G401.6 (cell line): ENCODE results near the gene DRICH1.
"Not testable (repeated sequence)": the region's sequence is repeated elsewhere in the genome, so short reads cannot be mapped to it uniquely, and the experiment has no call there.

ENCODE experiments used
- FAIRE-seq: peaks from 2 replicates; lab custom pipeline; 2012; peaks lifted over from hg19 to GRCh38; lab: Jason Lieb, UNC

The DRICH1 gene, protein sequence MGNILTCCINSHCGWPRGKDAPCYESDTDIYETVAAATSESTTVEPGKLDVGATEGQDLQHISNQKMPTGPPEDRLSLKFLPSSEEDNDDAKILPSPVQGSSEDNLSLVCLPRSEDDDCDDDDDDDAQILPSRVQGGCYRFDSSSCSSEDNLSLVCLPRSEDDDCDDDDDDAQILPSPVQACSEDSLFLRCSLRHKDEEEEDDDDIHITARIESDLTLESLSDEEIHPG

DNA sequence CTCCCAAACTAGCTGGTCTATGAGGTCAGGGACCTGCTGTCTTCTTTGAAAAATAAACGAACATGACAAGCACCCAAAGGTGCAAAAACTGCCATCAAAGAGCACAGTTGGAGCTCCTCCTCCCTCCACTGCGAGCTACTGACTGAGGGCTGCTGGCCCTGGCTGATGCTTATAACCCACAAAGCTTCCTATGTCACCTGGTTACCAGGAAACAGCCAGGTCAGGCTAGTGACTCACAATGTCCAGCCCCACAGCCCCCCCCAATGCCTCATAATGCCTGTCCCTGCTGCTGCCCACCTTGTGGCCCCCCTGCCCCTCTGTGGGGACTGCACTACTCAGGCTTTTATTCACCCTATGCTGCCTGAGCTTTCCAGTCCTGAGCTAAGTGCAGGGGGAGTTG, at the start of gene DRICH1:
Gene DRICH1 (minus strand): TSS at position 144 of the 400 bp plus-strand sequence. CDS start 298 bp downstream, outside the sequence.
- FAIRE-seq: no peak

DNA sequence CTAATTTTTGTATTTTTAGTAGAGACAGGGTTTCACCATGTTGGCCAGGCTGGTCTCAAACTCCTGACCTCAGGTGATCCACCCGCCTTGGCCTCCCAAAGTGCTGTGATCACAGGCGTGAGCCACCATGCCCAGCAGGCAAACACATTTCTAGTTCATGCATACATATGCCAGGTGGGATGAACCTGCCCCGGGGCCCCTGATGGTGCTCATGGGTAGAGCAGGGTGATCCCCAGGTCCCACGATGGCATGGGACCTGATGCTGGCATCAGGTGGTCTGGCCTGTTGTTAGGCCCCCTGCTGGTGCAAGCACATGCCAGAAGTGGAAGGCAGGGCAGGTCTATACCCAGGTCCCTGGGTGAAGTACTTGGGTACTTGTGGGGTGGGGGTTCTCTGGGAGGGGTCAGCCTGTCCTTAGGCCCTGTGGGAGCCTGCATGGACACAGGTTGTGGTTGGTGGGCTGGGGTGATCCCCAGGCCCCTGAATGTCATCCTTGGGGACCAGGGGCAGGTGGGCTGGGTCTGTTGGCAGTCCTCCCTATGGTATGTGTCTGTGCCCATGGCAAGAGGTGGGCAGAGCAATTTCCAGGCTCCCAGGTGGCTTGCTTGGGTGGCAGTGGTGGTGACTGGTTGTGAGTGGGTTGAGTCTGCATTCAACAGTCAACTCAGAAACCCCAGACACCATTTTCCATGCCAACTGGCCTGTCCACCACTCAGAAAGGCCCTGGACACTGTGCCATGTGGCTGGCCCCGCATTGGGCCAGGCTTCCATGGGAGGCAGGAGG, 49.1 kb upstream of the DRICH1 start:
- FAIRE-seq: no peak

DNA sequence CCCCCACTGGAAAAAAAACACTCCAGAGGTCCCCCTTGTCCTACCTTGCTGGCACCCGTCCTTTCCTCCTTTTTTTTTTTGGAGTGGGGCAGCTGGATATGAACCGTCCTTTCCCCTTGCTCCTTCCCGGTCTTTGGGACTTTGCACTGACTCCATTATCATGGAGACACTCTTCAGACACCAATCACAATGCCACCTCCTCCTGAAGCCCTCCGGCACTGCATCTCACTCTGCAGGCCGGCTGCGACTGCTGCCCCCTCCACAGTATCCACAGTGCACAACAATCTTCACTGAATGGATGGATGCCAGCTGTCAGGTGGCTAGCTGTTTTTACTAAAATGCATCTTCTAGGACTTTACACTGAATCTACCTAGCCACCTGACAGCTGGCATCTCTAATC, 46.0 kb upstream of the DRICH1 start:
- no peak for FAIRE-seq

DNA sequence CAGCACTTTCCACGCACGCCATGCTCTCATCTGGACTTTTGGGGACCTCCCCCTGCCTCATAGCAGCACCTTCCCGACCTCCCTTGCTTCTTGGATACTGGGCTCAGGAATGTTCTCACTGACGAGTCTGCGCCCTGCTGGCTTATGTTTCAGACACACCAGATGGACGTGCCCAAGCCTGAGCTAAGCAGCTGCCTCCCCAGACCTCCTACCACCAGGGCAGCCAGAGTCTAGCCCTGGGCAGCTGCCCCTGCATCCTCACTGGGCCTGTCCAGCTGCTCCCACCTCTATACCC, 45.5 kb upstream of the DRICH1 start:
- no peak for FAIRE-seq

DNA sequence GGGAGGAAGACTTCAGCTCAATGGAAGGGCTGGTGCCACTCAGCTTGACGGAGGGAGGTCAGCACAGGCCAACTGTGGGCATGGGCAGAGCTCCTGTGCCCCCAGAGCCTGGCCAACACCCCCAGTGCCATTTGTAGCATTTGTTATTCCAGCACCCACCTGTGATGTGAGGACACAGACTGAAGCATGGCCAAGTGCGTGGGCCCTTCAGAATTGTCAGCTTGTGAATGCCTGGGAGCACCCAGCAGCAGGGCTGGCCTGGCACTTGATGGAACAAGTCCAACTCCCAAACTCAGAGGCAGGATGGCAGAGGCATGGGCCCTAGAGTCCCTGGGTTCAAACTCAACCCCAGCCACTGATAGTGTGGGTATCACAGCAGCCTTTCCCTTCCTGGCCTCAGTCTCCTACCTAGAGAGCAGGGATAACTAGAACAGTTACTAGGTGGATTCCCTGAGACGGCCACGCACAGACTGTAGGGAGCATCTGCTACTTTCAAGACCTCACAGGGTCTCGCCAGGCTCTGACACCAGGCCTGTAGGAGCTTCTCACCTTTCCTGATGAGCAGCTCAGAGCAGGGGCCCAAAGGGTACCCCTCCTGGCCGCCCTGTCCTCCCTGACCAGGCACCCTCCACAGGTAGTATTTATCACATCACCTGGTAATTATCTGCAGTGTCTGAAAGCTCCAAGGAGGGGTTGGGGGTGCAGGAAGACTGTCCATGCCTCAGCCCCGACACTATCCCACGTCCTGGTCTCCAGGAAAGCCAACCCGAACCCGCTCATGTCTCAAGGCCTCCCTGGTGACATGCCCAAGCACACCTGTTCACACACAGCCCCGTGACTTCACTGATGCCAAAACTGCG, 45.0 kb upstream of the DRICH1 start:
- FAIRE-seq: not testable (repeated sequence)

DNA sequence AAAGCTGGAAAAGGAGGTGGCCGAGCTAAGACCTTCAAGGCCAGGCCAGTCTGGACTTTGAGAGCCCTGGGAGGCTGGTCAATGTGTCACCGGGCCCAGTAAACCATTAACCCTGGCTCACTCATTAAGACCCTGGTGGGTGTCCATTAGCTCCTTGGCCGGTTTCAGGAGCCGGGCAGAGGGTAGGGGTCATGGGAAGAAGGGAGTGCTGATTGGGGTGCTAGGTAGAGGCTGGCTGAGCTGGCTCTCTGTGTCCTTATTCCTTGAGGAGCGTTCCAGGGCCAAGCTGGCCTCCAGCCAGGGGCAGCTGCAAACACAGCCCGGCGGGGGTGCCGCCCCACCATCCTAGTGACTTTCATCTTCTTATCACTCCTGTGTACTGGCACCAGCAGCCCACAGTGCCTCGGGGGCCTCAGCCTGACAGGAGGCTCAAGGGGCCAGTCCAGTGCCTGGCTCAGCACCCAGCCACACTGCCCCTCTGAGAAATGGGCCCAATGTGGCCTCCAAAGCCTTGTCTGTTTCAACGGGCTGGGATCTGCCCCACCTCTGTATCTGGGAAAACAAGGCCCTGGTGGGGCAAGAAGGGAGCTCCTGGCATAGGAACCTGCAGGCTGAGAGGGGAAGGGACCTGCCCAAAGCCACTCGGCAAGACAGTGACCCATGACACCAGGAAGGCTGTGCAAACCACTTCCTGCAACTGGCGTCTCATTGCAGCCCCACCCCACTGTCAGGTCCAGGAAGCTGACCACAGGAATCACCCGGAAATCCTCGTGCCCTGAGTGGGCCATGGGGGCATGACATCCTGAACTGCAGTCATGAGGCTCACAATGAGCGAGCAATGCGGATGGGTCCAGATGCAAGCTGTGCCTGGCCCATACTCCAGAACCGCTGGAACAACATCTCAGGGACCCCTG, 43.6 kb upstream of the DRICH1 start:
- no peak for FAIRE-seq

DNA sequence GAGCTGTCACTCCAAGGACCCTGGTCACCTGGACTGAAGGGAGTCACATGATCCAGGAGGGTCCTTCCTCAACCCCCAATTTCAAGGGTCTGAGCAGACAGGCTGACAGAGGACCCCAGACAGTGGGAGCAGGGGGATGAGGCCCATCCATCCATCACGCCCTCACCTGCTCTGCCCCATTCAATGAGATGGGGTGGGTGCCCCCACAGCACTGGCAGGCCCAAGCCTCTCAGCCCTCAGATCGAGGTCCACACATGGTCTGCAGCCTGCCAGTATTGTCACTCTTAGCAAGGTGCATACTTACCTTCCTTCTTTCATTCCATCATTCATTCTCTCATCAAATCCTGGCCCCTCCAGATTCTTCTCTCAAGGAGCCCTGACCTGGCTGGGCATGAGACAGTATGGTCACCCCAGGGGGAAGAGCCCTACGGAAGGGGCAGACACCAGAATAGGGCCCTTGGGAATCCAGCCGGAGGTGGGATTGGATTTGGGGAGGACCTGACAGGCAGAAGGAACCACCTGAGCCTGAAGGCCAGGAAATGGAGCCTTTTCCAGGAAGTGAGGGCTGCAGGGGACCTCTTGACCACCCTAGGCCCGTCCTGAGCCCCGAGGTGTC, 42.9 kb upstream of the DRICH1 start:
- FAIRE-seq: not testable (repeated sequence)

DNA sequence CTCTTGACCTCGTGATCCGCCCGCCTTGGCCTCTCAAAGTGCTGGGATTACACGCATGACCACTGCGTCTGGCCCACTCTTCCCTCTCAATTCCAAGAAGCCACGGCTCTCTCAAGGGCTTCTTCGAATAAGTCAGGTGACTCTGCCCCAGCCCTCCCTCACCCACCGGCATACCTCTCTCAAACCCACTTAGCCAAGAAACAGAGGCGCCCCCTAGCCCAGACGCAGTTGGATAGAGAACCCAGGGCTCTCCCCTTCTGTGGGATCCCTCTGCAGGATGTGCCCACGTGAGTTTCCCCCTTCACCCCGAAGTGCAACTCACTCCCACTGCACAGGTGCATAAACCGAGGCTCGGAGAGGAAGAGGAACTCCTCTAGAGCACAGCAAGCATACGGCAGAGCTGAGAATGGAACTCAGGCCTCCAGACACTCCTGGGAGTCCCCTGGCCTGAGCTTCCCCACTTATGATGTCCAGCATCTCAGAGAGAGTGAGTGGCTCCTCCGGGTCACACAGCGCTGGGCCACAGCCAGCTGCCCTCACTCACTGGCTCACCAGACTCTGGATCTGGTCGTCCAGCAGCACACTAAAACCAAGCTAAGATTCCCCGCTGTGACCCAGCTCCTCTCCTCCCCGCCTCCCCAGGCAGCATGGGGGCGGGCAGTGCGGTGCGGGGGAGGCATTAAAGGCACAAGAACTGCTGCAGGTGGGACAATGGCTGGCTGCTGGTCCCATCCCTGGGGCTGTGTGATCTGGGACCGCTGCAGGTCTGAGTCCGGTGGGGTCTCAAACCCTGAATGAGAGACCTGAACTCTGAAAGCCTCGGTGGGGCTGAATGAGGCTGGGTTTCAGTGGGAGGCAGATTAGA, 41.9 kb upstream of the DRICH1 start:
- no peak for FAIRE-seq

DNA sequence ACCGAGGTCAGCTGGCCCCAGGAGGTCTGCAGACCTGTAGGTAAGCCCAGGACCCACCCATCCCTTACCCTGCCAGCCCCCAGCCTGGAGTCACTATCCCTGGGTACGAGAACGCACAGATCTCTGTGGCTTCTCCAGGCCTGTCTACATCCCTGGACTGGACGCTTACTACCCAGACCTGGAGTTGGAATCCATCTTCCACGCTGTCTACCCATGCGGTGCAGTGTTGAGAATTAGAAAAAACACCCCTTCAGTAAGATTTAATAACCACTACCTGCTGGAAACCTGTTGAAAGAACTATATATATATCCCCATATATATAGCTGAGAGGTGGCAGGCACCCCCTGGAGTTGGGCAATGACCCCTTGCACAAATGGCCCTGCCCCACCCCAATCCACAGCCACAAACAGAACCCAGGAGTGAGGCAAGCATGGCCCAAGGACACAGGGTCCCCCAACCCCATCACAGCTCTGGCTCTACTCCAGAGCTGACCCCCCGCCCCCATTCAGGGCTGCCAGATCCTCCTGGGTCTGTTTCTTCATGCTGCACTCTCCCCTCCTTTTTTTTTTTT, 41.0 kb upstream of the DRICH1 start:
- no peak for FAIRE-seq

DNA sequence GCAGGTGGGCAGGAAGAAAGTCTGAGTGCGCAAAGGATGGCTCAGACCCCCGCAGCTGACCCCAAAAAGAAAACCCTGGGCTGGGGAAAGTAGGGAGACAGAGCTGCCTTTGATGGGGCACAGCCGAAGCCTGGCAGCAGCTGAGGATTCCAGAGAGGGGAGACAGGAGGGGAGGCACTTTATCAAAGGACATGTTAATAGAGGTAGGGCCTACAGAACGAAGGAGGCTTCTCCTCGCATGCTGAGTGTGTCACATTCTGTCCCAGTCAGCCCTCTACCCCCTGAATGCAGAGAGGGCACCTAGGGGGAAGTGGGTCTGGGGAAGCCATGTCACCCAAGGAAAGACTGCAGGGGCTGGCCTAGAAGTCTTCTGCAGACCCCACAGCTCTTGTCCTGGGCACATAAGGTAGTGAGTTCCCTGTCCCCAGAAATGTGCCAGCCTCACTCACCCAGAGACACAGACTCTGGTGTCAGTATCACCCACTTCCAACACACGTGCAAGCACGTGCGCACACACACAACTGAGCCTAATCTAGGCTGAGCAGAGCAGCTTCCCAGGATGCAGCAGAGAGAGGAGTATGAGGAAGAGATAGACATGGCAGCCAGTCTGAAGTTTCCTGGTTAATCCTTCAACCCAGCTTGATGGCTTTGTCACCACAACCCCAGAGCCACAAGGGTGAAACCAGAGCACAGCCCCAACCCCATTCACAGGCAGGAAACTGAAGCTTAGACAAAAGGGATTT, 40.4 kb upstream of the DRICH1 start:
- not testable (repeated sequence) for FAIRE-seq

DNA sequence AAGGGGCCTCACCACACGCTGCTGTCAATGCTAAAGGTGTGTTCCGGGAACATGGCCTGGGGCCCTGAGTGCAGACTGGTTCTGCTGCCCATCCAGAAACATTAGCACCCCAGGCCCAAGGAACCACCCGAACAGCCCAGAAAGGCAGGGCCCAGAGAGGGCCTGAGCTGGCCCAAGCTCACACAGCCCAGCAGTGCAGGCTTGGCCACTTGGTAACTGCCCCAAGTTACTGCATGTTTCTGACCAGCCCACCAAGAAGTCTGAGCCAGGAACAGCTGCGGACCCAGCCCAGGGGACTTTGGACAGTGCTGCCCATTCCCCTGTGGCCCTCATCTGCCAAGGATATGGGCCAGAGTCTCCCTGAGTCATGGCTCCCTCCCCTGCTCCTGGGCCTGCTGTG, 39.3 kb upstream of the DRICH1 start:
- not testable (repeated sequence) for FAIRE-seq

DNA sequence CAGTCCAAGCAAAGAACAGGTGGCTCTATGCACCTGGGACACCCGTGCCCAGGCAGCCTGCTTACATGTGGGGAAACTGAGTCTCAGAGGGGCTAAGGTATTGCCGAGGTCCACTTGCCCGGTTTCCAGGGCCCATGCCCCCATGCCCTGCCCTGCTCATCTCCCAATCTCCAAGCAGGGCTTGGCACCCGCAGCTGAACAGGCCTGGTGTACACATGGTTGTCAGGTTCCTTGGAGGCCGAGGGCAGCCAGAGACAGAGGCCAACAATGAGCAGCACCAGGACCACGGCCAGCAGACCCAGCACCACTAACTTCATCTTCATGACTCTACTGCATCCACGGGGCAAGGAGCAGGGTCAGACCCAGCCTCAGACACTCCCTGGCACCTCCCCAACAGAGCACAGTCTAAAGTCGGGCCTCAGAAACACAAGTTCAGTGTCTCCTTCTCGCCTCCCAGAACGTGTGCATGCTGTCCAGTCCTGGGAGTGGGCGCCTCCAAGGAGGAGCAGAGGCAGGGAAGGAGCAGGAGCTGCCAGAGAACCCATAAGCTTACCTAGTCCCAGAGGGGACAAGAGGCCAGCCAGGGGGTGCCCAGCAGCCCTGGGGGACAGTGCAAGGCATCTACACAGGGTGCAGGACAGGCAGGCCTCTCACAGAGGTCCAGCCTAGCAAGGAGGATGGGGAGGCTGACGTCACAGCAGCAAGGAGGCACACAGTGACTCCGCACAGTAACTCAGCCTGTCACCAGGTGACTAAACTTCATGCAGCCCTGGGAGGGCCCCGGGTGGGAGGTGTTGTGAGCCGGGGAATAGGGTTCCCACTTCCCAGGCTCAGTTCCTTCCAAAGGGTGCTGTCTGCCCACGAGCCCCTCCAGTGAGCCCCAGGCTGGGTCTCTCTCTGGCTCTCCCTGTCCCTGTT, 38.5 kb upstream of the DRICH1 start:
- no peak for FAIRE-seq

DNA sequence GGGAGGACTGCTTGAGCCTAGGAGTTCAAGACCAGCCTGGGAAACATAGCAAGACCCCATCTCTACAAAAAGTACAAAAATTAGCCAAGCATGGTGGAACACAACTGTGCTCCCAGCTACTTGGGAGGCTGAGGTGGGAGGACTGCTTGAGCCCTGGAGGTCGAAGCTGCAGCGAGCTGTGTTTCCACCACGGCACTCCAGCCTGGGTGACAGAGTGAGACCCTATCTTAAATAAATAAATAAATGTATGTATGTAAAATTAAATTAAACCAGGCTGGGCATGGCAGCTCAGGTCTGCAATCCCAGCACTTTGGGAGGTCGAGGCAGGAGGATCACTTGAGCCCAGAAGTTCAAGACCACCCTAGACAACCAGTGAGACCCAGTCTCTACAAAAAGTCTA, 28.3 kb upstream of the DRICH1 start:
- not testable (repeated sequence) for FAIRE-seq

DNA sequence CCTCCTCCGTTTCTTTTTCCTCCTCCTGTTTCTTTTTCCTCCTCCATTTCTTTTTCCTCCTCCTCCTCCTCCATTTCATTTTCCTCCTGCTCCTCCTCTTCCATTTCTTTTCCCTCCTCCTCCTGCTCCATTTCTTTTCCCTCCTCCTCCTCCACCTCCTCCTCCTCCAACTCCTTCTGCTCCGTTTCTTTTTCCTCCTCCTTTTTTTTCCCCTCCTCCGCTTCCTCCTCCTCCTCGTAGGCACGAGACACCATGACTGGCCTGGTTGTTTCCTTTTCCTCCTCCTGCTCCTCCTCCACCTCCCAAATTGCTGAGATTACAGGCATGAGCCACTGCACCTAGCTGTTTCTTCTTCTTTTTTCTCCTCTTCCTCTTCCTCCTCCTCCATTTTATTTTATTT, 25.6 kb upstream of the DRICH1 start:
- FAIRE-seq: no peak

DNA sequence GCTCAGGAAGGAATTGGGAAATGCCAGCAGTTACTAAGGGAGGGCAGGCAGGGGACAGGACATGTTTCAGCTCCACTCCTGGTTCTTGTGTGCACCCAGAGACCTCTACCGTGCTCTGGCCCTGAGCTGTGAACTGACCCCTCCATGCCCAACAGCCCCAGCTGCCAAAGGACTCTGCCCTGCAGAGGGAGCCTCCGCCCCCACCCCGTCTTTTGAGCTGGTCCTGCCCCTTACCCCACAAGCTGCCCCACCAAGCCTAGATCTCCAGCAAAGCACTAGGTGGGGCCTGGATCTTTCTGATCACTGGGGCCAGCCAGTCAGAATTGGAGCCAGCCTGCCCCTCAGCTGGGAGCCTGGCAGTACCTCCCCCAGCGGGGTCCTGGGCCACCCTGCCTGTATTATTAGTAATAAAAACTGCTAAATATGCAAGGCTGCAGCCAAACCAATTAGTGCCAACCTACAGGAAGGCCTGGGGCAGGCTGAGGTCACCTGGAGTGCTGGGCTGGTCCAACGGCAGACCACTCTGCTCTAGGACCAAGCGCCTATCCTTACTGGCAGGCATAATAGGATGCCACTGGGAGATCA, 23.9 kb upstream of the DRICH1 start:
- FAIRE-seq: no peak

DNA sequence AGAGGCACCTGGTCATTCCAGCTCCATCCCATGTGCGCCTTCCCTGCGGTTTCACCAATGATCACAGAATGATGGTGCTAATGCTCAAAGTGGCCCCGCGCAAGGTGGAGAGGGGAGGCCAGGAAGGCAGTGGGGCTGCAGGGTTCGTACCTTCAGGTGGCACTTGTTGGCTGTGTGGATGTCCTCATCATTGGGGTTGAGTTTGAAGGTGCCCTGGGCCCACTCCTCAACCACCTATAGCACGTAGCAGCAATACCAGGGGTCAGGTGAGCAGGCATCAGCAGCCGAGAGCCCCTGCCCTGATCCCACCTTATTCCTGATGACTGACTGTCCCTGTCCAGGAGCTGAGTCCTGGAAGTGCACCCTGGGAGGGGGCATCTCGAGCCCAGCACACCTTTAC, 20.6 kb upstream of the DRICH1 start:
- FAIRE-seq: no peak

DNA sequence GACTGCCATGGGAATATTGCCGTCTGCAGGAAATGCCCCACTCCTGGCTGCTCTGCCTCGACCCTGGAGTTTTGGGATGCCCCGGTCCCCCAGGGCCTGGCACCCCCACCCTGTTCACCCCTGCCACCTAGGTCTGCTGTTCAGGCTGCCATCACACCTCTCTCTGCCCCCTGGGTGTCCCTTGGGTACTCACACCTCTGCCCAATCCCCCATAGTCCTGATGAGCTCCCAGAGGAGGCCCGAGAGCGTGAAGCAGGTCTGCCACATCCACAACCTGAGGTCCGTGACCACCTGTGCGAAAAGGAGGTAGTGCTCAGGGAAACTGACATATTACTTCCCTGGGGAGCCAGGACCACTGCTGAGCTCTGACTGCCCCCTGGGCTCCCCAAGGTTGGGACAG, 20.2 kb upstream of the DRICH1 start:
- no peak for FAIRE-seq

DNA sequence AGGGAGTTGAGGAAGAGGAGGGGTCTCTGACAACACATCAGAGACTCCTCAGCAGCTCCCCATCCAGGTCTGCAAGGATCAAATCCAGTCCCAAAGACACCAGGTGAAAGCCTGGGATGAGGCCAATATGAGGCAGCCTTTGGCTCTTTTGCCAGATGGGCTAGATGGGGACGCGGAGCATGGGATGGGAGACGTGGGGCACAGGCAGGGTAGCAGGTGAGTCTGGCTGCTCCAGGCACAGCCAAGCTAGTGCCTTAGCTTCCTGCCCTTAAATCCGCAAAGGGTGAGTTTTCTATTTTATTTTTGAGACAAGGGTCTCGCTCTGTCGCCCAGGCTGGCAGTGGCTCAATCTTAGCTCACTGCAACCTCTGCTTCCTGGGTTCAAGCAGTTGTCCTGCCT, 19.6 kb upstream of the DRICH1 start:
- no peak for FAIRE-seq
